Esophagus muscularis mucosa (tissue), 4 donors: ENCODE results near the gene SLTM.

Source experiments
- EP300 ChIP-seq: sonication (generic); formaldehyde crosslinking; IDR thresholded peaks from one replicate; pipeline ENCODE4 v1.6.1; 2017; ENCODE audit warnings: antibody characterized with exemption
- POLR2A ChIP-seq: fragments of 450-650 bp; IDR thresholded peaks from one replicate; pipeline ENCODE4 v1.6.1; 2017; ENCODE audit warnings: antibody characterized with exemption, moderate library complexity, mild to moderate bottlenecking, low read depth
- POLR2AphosphoS5 ChIP-seq, 2 donors: sonication (generic); formaldehyde crosslinking; IDR thresholded peaks; one replicate each; pipeline ENCODE4 v1.6.1; 2017; ENCODE audit warnings: antibody characterized with exemption in 2 of 2
- TF ChIP-seq, protein P1 (sequence below), 3 experiments: fragments of 200-600 bp in 2 of 3; fragments of 450-650 bp in 1 of 3; sonication (generic) in 2 of 3; IDR thresholded peaks; one replicate each; pipeline ENCODE4 v1.5.1; 2017 to 2019; ENCODE audit warnings: antibody characterized with exemption in 3 of 3, mild to moderate bottlenecking in 2 of 3, moderate library complexity in 1 of 3

DNA sequence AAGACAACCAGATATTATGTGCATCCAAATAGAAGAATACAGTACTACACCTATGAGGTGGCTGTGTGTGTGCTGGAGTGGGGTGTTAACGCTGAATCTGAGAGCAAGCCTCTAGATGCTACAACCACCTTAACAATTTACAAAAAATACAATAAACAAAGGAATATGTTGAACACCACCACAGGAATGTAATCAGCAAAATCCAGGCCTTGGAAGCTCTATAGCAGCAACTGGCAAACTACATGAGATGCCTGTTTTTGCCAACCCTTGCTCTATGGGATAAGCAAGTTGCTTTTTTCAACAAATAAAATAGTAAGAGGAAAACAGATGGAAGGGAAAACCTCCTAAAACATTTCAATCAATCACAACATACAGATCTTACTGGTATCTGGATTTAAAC lies 23.9 kb downstream of the SLTM start:
- TF ChIP-seq, protein P1, sequence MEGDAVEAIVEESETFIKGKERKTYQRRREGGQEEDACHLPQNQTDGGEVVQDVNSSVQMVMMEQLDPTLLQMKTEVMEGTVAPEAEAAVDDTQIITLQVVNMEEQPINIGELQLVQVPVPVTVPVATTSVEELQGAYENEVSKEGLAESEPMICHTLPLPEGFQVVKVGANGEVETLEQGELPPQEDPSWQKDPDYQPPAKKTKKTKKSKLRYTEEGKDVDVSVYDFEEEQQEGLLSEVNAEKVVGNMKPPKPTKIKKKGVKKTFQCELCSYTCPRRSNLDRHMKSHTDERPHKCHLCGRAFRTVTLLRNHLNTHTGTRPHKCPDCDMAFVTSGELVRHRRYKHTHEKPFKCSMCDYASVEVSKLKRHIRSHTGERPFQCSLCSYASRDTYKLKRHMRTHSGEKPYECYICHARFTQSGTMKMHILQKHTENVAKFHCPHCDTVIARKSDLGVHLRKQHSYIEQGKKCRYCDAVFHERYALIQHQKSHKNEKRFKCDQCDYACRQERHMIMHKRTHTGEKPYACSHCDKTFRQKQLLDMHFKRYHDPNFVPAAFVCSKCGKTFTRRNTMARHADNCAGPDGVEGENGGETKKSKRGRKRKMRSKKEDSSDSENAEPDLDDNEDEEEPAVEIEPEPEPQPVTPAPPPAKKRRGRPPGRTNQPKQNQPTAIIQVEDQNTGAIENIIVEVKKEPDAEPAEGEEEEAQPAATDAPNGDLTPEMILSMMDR (IDR thresholded peaks at IDR 0.05) = no peak
- TF ChIP-seq EP300 (no peak), POLR2A (no peak), POLR2AphosphoS5 (IDR thresholded peaks at IDR 0.05) (no peak)
